Measurements from ENCODE around the gene MEP1B.

The MEP1B gene

DNA sequence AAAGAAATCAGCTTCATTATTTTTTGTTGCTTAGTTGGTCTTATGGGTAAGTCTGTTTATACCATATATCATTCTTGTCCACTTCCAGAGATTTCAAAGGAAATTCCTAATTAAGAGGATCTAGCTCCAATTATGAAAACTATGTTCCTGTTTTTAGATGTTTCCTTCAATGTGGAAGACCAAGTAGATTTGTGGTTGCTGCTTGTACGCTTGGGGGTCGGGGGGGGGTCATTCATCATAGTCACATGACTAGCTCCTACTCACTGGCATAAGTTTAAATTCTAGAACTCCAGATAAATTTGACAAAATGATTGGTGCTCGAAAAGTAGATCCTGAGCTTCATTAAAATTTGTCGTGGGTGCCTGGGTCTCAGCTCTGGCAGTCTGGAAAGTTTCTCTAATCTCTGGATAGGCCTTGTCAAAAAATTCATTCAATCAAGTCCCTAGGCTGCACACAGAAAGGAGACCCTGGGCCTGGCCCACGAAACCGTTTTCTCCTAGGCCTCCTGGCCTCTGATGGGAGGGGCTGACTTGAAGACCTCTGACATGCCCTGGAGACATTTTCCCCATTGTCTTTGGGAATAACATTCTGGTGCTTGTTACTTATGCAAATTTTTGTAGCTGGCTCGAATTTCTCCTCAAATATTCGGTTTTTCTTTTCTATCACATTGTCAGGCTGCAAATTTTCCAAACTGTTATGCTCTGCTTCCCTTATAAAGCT is 62.5 kb downstream of the MEP1B start:
- Mint-ChIP-seq H3K36me3 (ENCODE audit: low read depth) (no peaks in the 10 kb centered on the region), H3K9me3 (no peaks in the 10 kb centered on the region), H3K27me3 (ENCODE audit: low read depth) (no peaks in the 10 kb centered on the region), H3K4me1 (no peaks in the 10 kb centered on the region), H3K27ac (peak overlapping the region in 1 of 3 experiments; percentile 21), H3K4me3 (no peak overlapping the region)
- TF ChIP-seq, protein P1, sequence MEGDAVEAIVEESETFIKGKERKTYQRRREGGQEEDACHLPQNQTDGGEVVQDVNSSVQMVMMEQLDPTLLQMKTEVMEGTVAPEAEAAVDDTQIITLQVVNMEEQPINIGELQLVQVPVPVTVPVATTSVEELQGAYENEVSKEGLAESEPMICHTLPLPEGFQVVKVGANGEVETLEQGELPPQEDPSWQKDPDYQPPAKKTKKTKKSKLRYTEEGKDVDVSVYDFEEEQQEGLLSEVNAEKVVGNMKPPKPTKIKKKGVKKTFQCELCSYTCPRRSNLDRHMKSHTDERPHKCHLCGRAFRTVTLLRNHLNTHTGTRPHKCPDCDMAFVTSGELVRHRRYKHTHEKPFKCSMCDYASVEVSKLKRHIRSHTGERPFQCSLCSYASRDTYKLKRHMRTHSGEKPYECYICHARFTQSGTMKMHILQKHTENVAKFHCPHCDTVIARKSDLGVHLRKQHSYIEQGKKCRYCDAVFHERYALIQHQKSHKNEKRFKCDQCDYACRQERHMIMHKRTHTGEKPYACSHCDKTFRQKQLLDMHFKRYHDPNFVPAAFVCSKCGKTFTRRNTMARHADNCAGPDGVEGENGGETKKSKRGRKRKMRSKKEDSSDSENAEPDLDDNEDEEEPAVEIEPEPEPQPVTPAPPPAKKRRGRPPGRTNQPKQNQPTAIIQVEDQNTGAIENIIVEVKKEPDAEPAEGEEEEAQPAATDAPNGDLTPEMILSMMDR (IDR thresholded peaks at IDR 0.05; ENCODE audit: unreplicated experiment in 3 of 3), result no peak

DNA sequence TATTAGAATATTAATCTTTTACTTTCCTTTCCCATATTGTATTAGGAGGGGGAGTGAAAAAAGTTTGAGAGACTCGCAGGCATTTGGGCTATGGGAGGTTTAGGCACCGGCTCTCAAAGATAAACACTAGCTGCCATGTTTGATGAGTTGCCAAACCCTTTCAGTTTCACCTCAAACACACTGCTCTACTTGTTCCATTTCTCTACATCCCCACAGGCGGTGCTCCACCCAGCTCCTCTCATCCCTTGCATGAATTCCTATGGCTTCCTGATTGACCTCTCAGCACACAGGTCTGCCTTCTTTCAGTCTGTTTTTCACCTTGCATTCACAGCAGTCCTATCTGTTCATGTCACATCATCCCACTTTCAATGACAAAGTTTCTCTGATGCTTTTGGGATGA is 65.7 kb downstream of the MEP1B start:
- H3K4me1 Mint-ChIP-seq, result no peaks in the 10 kb centered on the region
- TF ChIP-seq, protein P1 (IDR thresholded peaks at IDR 0.05; ENCODE audit: unreplicated experiment in 3 of 3), result no peak

DNA sequence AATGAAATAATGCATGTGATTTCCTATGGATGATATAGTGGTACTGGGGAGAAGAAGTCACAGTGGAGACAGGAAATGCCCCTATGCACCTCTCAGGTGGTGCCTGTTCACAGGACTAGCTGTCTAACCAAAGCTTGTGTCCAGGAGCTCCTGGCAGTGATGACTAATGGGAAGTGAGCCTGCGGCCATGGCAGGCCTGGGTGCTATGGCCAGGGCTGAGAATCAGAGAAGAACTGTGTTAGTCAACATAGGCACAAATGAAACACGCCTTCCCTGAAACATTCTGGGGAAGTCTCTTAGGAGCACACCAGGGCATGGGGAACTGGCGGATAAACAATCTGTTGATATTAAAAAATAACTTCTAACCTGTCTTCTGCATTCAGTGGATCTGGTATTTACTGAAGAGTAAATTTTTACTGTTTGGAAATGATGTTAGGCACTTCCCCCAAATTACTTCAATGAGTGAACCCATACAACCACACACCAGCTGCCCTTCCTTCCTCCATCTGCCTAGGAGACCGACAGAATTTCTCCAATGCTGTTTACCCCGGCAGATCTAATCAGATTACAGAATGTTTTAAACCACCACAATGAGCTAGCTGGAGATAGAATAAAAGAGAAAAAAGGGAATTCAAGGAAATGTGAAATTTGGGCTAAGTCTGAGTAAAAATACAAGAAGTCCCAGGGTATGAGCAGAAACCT is 67.4 kb downstream of the MEP1B start:
- no peak overlapping the region for H3K27ac Mint-ChIP-seq
- H3K9me3 Mint-ChIP-seq, result no peaks in the 10 kb centered on the region
- no peak overlapping the region for H3K4me3 Mint-ChIP-seq
- TF ChIP-seq, protein P1 (IDR thresholded peaks at IDR 0.05; ENCODE audit: unreplicated experiment in 3 of 3), result no peak
- no peaks in the 10 kb centered on the region for H3K4me1 Mint-ChIP-seq
- H3K27me3 Mint-ChIP-seq (ENCODE audit: low read depth), result no peaks in the 10 kb centered on the region
- no peaks in the 10 kb centered on the region for H3K36me3 Mint-ChIP-seq (ENCODE audit: low read depth)

More for the DNA sequence above, 65.7 kb downstream of the MEP1B start:
- H3K4me3 Mint-ChIP-seq, result no peak overlapping the region
- no peaks in the 10 kb centered on the region for H3K36me3 Mint-ChIP-seq (ENCODE audit: low read depth)
- no peak overlapping the region for H3K27ac Mint-ChIP-seq
- no peaks in the 10 kb centered on the region for H3K9me3 Mint-ChIP-seq
- no peaks in the 10 kb centered on the region for H3K27me3 Mint-ChIP-seq (ENCODE audit: low read depth)

DNA sequence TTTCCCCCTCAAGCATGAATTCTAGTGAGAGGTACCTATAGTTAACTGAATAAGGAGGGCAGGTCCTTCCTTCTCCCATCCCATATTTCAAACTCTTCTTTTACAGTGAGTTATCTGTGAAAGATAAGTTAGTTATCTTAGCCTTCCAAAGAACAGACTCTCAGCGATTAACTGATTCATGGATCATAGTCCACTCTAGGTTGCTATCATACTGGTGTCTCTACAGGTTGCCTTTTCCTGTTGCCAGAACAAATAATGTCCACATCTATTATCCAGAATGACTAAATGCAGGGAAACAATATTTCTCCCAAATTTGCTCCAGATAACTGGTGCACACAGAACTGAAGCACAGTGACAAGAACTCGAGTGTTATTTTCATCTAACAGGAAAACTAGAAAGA is 68.3 kb downstream of the MEP1B start:
- H3K9me3 Mint-ChIP-seq, result no peaks in the 10 kb centered on the region

DNA sequence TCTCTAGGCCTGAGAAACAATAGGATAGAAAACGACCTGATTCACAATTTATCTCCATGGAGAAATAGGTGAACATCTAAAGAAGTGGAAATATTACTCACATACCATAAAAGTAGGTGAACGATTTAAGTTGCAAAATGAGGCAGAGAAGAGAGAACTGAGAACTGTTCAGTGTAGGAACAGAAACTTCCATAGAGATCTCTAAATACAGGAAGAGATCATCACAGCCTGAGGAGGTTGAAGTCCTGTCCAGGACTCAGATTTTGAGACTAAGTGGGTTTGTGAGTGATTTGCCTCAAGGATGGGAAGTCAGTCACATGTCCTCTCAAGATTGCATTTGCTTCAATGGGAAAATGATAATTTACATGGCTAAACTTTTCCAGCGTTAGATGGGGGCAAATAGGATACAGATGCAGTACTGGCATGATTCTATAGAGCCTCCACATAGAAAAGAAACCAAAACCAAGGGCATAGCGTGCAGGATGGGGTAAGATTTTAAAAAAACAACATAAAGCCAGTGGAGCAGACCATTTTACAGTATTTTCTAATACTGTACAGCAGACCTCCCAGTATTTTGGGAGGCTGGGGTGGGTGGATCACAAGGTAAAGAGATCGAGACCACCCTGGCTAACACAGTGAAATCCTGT is 68.8 kb downstream of the MEP1B start:
- Mint-ChIP-seq H3K27ac (no peak overlapping the region), H3K4me3 (no peak overlapping the region), H3K27me3 (ENCODE audit: low read depth) (no peaks in the 10 kb centered on the region), H3K36me3 (ENCODE audit: low read depth) (no peaks in the 10 kb centered on the region), H3K9me3 (no peaks in the 10 kb centered on the region), H3K4me1 (no peaks in the 10 kb centered on the region)
- TF ChIP-seq, protein P1 (IDR thresholded peaks at IDR 0.05; ENCODE audit: unreplicated experiment in 3 of 3), result no peak

More for the DNA sequence above, 68.3 kb downstream of the MEP1B start:
- H3K4me1 Mint-ChIP-seq, result no peaks in the 10 kb centered on the region
- TF ChIP-seq, protein P1 (IDR thresholded peaks at IDR 0.05; ENCODE audit: unreplicated experiment in 3 of 3), result no peak
- no peak overlapping the region for H3K27ac Mint-ChIP-seq
- H3K36me3 Mint-ChIP-seq (ENCODE audit: low read depth), result no peaks in the 10 kb centered on the region
- no peaks in the 10 kb centered on the region for H3K27me3 Mint-ChIP-seq (ENCODE audit: low read depth)
- no peak overlapping the region for H3K4me3 Mint-ChIP-seq

All from nephron (organoid).